Measurements from ENCODE around the gene TARS1.

Gene TARS1

DNA sequence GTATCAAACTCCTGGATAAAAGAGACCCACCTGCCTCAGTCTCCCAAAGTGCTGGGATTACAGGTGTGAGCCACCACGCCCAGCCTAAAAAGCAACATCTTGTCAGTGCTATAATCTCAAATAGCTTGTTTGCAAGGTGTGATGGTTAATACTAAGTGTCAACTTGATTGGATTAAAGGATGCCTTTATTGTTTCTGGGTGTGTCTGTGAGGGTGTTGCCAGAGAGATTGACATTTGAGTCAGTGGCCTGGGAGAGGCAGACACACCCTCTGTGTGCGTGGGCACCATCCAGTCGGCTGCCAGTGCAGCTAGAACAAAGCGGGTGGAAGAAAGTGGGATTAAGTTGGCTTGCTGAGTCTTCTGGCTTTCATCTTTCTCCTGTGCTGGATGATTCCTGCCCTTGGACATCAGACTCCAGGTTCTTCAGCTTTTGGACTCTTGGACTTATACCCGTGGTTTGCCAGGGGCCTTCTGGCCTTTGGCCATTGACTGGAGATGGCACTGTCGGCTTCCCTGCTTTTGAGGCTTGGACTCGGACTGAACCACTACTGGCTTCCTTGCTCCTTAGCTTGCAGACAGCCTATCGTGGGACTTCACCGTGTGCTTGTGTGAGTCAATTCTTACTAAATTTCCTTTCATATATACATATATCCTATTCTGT, 28.1 kb downstream of the TARS1 start:
- DNase-seq (ENCODE audit: low spot score), result no peak
- CTCF ChIA-PET, result interaction anchor here (0.7 kb wide), 1 partner anchor 158 kb away, joined by 3 read pairs; no protein-coding TSS in a partner anchor
- POLR2A ChIA-PET (ENCODE audit: low non-redundant PET), result no interaction called here
- peak overlapping the region; percentile 4; the same call in 1 of the 2 replicates for H3K27ac ChIP-seq
- TF ChIP-seq, protein P1, sequence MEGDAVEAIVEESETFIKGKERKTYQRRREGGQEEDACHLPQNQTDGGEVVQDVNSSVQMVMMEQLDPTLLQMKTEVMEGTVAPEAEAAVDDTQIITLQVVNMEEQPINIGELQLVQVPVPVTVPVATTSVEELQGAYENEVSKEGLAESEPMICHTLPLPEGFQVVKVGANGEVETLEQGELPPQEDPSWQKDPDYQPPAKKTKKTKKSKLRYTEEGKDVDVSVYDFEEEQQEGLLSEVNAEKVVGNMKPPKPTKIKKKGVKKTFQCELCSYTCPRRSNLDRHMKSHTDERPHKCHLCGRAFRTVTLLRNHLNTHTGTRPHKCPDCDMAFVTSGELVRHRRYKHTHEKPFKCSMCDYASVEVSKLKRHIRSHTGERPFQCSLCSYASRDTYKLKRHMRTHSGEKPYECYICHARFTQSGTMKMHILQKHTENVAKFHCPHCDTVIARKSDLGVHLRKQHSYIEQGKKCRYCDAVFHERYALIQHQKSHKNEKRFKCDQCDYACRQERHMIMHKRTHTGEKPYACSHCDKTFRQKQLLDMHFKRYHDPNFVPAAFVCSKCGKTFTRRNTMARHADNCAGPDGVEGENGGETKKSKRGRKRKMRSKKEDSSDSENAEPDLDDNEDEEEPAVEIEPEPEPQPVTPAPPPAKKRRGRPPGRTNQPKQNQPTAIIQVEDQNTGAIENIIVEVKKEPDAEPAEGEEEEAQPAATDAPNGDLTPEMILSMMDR (conservative IDR thresholded peaks at IDR 0.05; ENCODE audit: low read depth), result no peak

DNA sequence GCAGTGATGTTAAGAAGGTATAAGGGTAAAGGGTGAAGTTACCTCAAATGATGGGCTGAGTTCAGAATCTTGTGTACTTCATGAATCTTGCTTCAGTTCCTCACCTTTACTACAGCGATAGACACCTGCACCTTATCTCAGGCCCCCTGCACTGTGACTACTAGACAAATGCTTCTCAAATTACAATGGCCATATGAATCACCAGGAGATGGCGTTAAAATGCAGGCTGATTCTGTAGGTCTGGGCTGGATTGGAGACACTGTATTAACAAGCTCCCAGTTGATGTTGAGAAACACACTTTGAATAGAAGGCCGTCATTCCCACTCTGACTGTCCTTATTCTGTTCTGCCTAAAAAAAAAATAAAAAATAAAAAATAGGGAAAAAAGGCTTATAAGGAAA, 29.8 kb downstream of the TARS1 start:
- no peak overlapping the region for H3K27ac ChIP-seq
- TF ChIP-seq, protein P1 (conservative IDR thresholded peaks at IDR 0.05; ENCODE audit: low read depth), result no peak
- DNase-seq (ENCODE audit: low spot score), result no peak
- CTCF ChIA-PET, result interaction anchor here (0.6 to 0.9 kb wide), 2 partner anchors 27 to 465 kb away, joined by 3 read pairs; no protein-coding TSS in a partner anchor
- POLR2A ChIA-PET (ENCODE audit: low non-redundant PET), result no interaction called here

DNA sequence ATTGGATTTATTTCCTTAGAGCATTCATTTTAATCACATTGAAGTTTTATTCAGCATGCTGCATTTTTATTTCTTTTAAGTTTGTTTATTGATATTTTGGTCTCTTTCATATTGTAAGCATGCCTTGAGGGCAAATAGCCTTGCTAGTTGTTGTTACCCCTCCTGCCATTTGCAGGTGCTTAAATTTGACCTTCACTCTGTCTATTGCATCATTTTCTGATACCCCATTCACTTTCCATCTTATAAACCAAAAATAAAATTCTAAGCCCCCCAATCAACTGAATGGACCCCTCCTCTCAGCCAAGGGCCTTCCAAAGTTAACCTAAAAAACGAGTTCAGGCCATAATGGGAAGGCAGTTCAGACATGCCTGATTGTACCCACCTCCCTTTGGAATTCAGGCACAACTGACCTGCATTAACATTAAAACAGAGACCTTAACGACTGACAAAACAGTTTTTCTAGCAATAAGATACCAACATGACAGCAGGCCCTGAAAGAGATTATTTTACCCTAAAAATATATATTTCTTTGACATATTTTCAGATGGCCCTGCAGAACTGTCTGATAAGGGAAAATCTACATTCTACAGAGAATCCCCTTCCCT, 32.1 kb downstream of the TARS1 start:
- H3K27ac ChIP-seq, result no peak overlapping the region
- POLR2A ChIA-PET (ENCODE audit: low non-redundant PET), result no interaction called here
- CTCF ChIA-PET, result no interaction called here
- no peak for DNase-seq (ENCODE audit: low spot score)
- TF ChIP-seq, protein P1 (conservative IDR thresholded peaks at IDR 0.05; ENCODE audit: low read depth), result no peak

DNA sequence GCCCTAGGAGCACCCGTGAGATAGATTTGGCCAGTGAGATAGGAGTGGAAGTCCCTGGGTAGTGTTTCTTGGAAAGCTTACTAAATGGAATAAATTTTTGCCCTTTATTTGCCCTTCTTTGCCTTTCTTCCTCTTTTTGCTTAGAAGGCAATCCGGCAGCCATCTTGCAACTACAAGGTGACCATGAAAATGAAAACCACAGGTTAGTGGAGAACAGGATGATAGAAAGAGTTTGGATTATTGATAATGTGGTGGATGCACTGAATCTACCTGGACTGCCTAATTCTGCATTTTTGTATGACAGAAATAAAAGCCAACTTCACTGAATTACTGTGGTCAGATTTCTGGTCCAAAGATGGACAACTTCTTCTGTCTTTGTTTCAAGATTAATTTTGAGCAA, 33.2 kb downstream of the TARS1 start:
- H3K27ac ChIP-seq, result no peak overlapping the region
- ChIA-PET POLR2A (ENCODE audit: low non-redundant PET) (no interaction called here), CTCF (no interaction called here)
- DNase-seq (ENCODE audit: low spot score), result no peak
- TF ChIP-seq, protein P1 (conservative IDR thresholded peaks at IDR 0.05; ENCODE audit: low read depth), result no peak

DNA sequence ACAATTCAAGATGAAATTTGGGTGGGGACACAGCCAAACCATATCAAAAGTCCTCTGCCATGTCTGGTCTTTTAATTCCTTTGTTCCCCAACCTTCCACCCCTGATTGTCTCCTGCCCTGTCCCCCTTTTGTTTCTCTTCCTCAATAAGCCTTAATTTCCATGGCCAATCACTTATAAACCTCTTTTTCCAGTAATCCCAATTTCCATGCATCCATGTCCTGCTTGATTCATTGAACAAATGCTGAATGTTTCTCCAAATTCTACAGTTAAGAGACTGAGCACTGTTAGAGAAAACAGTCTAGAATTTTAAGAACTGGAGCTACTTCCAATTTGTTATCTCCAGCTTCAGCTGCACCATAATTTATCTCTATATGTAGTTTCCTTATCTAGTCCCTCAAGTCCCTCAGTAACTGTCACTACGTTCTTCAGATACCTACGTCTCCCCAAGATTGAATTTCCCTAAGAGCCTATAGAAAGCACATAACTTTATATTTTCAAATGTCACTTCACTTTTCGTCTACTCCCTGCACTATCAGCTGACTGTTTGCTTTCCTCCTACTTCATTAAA, 34.2 kb downstream of the TARS1 start:
- no peak overlapping the region for H3K27ac ChIP-seq
- TF ChIP-seq, protein P1 (conservative IDR thresholded peaks at IDR 0.05; ENCODE audit: low read depth), result no peak
- POLR2A ChIA-PET (ENCODE audit: low non-redundant PET), result no interaction called here
- CTCF ChIA-PET, result no interaction called here
- no peak for DNase-seq (ENCODE audit: low spot score)

DNA sequence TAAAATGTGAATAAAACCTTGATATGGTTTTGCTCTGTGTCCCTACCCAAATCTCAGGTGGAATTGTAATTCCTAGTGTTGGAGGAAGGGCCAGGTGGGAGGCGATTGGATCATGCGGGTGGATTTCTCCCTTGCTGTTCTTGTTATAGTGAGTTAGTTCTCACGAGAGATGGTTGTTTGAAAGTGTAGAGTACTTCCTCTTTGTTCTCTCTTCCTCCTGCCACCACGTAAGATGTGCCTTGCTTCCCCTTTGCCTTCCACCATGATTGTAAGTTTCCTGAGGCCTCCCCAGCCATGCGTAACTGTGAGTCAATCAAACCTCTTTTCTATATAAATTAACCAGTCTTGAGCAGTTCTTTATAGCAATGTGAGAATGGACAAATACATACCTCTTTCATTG, 34.9 kb downstream of the TARS1 start:
- H3K27ac ChIP-seq, result no peak overlapping the region
- ChIA-PET CTCF (no interaction called here), POLR2A (ENCODE audit: low non-redundant PET) (no interaction called here)
- no peak for DNase-seq (ENCODE audit: low spot score)
- TF ChIP-seq, protein P1 (conservative IDR thresholded peaks at IDR 0.05; ENCODE audit: low read depth), result no peak

Data from RWPE1 (cell line).